ENCODE measurements around the gene IFNGR2.

DNA sequence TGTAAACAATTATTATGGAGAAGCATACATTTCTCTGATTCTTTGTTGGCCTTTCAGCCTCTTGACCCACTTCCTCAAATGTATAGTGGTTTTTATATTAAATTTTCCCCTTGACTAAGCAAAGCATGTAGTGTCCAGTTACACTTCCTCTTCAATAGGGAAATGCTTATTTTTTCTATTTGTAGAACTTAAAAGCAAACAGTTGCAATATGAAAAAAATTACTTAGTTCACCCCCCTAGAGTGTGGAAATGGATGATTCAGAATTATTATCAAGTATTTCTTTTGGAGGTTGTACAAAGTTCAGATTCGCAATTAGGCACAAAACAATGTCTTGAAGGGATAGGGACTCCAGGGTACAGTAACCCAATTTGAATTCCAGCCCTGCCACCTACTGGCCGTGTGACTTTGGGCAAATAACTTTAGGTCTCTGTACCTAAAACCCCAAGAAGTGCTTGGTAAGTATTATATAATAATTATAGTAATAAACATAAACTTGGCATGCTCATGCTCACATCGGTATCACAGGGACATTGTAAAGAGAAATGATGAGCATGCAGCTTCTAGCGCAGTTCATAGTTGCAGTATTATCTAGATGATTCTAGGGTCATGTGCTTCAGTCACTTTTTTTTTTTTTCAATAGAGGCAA, 28.6 kb upstream of the IFNGR2 start:
- TF ChIP-seq, protein P1, sequence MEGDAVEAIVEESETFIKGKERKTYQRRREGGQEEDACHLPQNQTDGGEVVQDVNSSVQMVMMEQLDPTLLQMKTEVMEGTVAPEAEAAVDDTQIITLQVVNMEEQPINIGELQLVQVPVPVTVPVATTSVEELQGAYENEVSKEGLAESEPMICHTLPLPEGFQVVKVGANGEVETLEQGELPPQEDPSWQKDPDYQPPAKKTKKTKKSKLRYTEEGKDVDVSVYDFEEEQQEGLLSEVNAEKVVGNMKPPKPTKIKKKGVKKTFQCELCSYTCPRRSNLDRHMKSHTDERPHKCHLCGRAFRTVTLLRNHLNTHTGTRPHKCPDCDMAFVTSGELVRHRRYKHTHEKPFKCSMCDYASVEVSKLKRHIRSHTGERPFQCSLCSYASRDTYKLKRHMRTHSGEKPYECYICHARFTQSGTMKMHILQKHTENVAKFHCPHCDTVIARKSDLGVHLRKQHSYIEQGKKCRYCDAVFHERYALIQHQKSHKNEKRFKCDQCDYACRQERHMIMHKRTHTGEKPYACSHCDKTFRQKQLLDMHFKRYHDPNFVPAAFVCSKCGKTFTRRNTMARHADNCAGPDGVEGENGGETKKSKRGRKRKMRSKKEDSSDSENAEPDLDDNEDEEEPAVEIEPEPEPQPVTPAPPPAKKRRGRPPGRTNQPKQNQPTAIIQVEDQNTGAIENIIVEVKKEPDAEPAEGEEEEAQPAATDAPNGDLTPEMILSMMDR (IDR thresholded peaks at IDR 0.05) = peak; percentile 51
- TF ChIP-seq EZH2 (IDR thresholded peaks at IDR 0.05; ENCODE audit: borderline replicate concordance, insufficient read depth, low read depth, low read length, poor library complexity, severe bottlenecking) = no peak

Data from B cell (primary cell).